ENCODE data around the gene RBFOX2.

DNA sequence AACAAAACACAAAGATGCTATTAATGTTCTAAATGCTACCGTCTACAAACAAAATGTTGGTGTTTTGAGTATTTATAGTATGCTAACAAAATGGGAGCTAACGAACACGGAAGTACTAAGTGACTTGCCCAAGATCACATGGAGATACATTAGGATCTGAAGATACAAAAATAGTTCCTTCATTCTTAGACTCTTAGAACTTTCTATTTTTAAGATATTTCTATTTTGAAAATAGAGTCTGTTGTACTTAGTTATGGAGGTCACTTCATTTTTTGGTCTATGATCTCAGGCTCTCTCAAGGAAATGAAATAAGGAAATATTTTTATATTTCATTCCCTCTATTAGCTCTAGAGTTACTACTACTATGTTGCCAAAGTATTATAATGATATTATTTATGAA lies 246.7 kb downstream of the RBFOX2 start:
- TF ChIP-seq, protein P1, sequence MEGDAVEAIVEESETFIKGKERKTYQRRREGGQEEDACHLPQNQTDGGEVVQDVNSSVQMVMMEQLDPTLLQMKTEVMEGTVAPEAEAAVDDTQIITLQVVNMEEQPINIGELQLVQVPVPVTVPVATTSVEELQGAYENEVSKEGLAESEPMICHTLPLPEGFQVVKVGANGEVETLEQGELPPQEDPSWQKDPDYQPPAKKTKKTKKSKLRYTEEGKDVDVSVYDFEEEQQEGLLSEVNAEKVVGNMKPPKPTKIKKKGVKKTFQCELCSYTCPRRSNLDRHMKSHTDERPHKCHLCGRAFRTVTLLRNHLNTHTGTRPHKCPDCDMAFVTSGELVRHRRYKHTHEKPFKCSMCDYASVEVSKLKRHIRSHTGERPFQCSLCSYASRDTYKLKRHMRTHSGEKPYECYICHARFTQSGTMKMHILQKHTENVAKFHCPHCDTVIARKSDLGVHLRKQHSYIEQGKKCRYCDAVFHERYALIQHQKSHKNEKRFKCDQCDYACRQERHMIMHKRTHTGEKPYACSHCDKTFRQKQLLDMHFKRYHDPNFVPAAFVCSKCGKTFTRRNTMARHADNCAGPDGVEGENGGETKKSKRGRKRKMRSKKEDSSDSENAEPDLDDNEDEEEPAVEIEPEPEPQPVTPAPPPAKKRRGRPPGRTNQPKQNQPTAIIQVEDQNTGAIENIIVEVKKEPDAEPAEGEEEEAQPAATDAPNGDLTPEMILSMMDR (conservative IDR thresholded peaks at IDR 0.05 in 1 of 2, IDR thresholded peaks at IDR 0.05 in 1 of 2; ENCODE audit: extremely low read depth in 1 of 2, insufficient read depth in 1 of 2, low read depth in 1 of 2, low read length in 2 of 2): no peak
- TF ChIP-seq EZH2 (IDR thresholded peaks at IDR 0.05; ENCODE audit: borderline replicate concordance, low read length): no peak
